Vagina (tissue), 2 donors: ENCODE measurements around the gene TXK.

Source experiments
- POLR2A ChIP-seq, 2 donors: fragments of 450-650 bp; IDR thresholded peaks; one replicate each; pipeline ENCODE4 v1.6.1; 2017; ENCODE audit warnings: antibody characterized with exemption in 2 of 2, mild to moderate bottlenecking in 2 of 2, moderate library complexity in 2 of 2
- POLR2AphosphoS5 ChIP-seq, 2 donors: sonication (generic); formaldehyde crosslinking; IDR thresholded peaks; one replicate each; pipeline ENCODE4 v1.9.0; 2017; ENCODE audit warnings: antibody characterized with exemption in 2 of 2, mild to moderate bottlenecking in 2 of 2, low read depth in 1 of 2; ENCODE audit not compliant: insufficient read depth in 1 of 2
- TF ChIP-seq, protein P1 (sequence below), 3 experiments: fragments of 450-650 bp in 2 of 3; fragments of 200-600 bp in 1 of 3; sonication (generic) in 1 of 3; IDR thresholded peaks; one replicate each; pipeline ENCODE4 v1.5.1; 2017 to 2019; ENCODE audit warnings: antibody characterized with exemption in 3 of 3, mild to moderate bottlenecking in 2 of 3, moderate library complexity in 2 of 3

DNA sequence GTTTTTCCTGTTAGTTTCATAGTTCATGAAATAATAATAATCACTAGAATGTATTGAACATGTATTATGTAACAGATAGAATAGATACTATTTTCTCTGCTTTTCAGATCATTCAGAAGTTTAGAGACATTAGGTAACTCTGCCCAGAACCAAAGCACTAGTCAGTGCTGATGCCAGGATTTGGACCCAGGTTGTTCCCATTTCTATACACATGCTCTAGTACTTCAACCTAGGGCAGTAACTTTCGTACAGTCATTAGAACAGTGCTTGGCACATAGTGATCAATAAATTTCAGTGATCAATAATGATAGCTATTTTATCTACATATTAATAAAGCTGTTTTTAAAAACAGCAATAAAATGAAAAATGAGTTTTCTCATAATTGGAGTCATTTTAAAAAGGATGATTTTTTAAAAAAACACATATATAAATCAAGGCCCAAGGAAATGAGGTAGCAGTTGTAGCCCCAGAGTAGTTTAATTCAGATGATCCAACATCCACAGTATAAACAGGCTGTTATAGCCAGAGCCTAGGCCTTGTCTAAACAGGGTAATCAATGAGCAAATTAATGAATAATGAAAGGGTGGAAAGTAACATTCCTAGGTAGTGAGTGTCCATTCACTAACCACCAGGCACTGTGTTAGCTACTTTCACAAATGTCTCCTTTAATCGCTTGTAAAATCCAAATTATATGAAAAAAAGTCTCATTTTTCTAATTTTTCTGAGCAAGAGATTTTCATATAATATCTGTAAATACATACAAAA is 25.6 kb downstream of the TXK start:
- TF ChIP-seq POLR2AphosphoS5 (IDR thresholded peaks at IDR 0.05; ENCODE audit: insufficient read depth in 1 of 2, low read depth in 1 of 2) (no peak), POLR2A (IDR thresholded peaks at IDR 0.05) (no peak)
- TF ChIP-seq, protein P1, sequence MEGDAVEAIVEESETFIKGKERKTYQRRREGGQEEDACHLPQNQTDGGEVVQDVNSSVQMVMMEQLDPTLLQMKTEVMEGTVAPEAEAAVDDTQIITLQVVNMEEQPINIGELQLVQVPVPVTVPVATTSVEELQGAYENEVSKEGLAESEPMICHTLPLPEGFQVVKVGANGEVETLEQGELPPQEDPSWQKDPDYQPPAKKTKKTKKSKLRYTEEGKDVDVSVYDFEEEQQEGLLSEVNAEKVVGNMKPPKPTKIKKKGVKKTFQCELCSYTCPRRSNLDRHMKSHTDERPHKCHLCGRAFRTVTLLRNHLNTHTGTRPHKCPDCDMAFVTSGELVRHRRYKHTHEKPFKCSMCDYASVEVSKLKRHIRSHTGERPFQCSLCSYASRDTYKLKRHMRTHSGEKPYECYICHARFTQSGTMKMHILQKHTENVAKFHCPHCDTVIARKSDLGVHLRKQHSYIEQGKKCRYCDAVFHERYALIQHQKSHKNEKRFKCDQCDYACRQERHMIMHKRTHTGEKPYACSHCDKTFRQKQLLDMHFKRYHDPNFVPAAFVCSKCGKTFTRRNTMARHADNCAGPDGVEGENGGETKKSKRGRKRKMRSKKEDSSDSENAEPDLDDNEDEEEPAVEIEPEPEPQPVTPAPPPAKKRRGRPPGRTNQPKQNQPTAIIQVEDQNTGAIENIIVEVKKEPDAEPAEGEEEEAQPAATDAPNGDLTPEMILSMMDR (IDR thresholded peaks at IDR 0.05) = no peak
